PC-3 (cell line): ENCODE results near the gene PRSS56. TPM values are rescaled to one million over a fixed set of nuclear protein-coding genes. Genes with fewer than 3 reads are reported as not detected.

Experiments used
- ATAC-seq: fragments of 200-7000 bp; cut with Tn5 transposase; 2 replicates; pipeline ENCODE4 v1.9.1; 2020; ENCODE audit warnings: mild to moderate bottlenecking, moderate library complexity
- BruUV-seq: library from RNA; stranded (reverse); fragments of 400-500 nt; replicated peaks from 2 replicates; lab custom pipeline; 2021; lab: Mats Ljungman, UMichigan
- CTCF ChIA-PET: fragments of 300-600 bp; sonication (Branson Sonifier 250); formaldehyde crosslinking; loops from one replicate; lab custom pipeline; 2022; ENCODE audit warnings: antibody characterized with exemption; lab: Charles Lee
- POLR2A ChIA-PET: fragments of 300-600 bp; sonication (Branson Sonifier 250); formaldehyde crosslinking; loops from one replicate; lab custom pipeline; 2022; ENCODE audit warnings: antibody characterized with exemption; ENCODE audit not compliant: unreplicated experiment; lab: Charles Lee
- DNase-seq: peaks from one replicate; pipeline ENCODE4 v3.0.0-alpha.2; 2015
- H2AFZ ChIP-seq: fragments of 300-600 bp; sonication (generic); 2 replicates; pipeline ENCODE4 v1.6.0; 2016; ENCODE audit warnings: antibody characterized with exemption, low read length
- H3F3A ChIP-seq: fragments of 300-600 bp; sonication (generic); one replicate; pipeline ENCODE4 v1.6.0; 2017; ENCODE audit warnings: antibody characterized with exemption, low read length, control low read depth, mild to moderate bottlenecking; ENCODE audit not compliant: unreplicated experiment
- H3K27ac ChIP-seq: fragments of 300-600 bp; sonication (generic); 2 replicates; pipeline ENCODE4 v1.5.1; 2016; ENCODE audit warnings: mild to moderate bottlenecking, low read length
- H3K27me3 ChIP-seq: fragments of 300-600 bp; sonication (generic); 2 replicates; pipeline ENCODE4 v1.6.1; 2016; ENCODE audit warnings: low read length, mixed read lengths
- H3K36me3 ChIP-seq: fragments of 300-600 bp; sonication (generic); 2 replicates; pipeline ENCODE4 v1.6.1; 2016; ENCODE audit warnings: low read depth, mixed run types, low read length, mixed read lengths
- H3K4me1 ChIP-seq: fragments of 300-600 bp; sonication (generic); 2 replicates; pipeline ENCODE4 v1.5.1; 2016; ENCODE audit warnings: low read length; ENCODE audit not compliant: insufficient read depth
- H3K4me2 ChIP-seq: fragments of 300-600 bp; sonication (generic); 2 replicates; pipeline ENCODE4 v1.6.0; 2016; ENCODE audit warnings: low read length
- H3K4me3 ChIP-seq: fragments of 300-600 bp; sonication (generic); 2 replicates; pipeline ENCODE4 v1.5.1; 2016; ENCODE audit warnings: mild to moderate bottlenecking, low read length, mixed read lengths
- H3K79me2 ChIP-seq: fragments of 300-600 bp; sonication (generic); 2 replicates; pipeline ENCODE4 v1.6.1; 2017; ENCODE audit warnings: low read length, mixed read lengths
- H3K9ac ChIP-seq: fragments of 300-600 bp; sonication (generic); 2 replicates; pipeline ENCODE4 v1.6.0; 2016; ENCODE audit warnings: mild to moderate bottlenecking, low read length
- H3K9me2 ChIP-seq: fragments of 300-600 bp; sonication (generic); replicated peaks from 2 replicates; pipeline ENCODE4 v1.6.1; 2016; ENCODE audit warnings: mixed run types, low read length, mixed read lengths
- H3K9me3 ChIP-seq: fragments of 300-600 bp; sonication (generic); 2 replicates; pipeline ENCODE4 v1.6.1; 2016; ENCODE audit warnings: low read length, mixed read lengths
- H4K20me1 ChIP-seq: fragments of 300-600 bp; sonication (generic); 2 replicates; pipeline ENCODE4 v1.6.1; 2016; ENCODE audit warnings: low read length, mixed read lengths
- CTCF ChIP-seq: fragments of 300-600 bp; sonication (generic); conservative IDR thresholded peaks from 2 replicates; pipeline ENCODE4 v1.5.1; 2017; ENCODE audit warnings: antibody characterized with exemption, low read depth, mild to moderate bottlenecking, low read length
- EZH2 ChIP-seq: fragments of 300-600 bp; sonication (generic); IDR thresholded peaks from one replicate; pipeline ENCODE4 v1.6.1; 2017; ENCODE audit warnings: antibody characterized with exemption, mild to moderate bottlenecking, low read length; ENCODE audit not compliant: unreplicated experiment
- EZH2phosphoT487 ChIP-seq: fragments of 300-600 bp; sonication (generic); IDR thresholded peaks from 2 replicates; pipeline ENCODE4 v1.6.1; 2018; ENCODE audit warnings: mild to moderate bottlenecking, antibody characterized with exemption, low read length, borderline replicate concordance
- intact Hi-C: fragments of 100-400 bp; cut with micrococcal nuclease; formaldehyde crosslinking; loops from 2 replicates; pipeline ENCODE4 v1.9.0; 2023
- total RNA-seq: library from RNA; depleted of rRNA; stranded (reverse); fragments of >200 nt; gene quantifications from 2 replicates; pipeline ENCODE4 v1.2.3, GENCODE V29; 2014

PRSS56 gene
- total RNA-seq, 1 experiment from 2014 or later = not detected

- H3K27me3 ChIP-seq = no peaks in the 10 kb centered on the region
- peaks cover 6% of the 10 kb centered on the region for H3K36me3 ChIP-seq
- H3K9ac ChIP-seq = no peak overlapping the region
- H4K20me1 ChIP-seq = no peaks in the 10 kb centered on the region
- no peak for ATAC-seq
- CTCF ChIA-PET = no interaction called here
- no peak overlapping the region for H3K27ac ChIP-seq
- H3K4me3 ChIP-seq = no peak overlapping the region
- intact Hi-C loops = no loop called here
- BruUV-seq = no TSS peak
- H3K4me2 ChIP-seq = no peak overlapping the region
- H3K9me2 ChIP-seq = no peaks in the 10 kb centered on the region
- no peak overlapping the region for H2AFZ ChIP-seq
- no peak for DNase-seq
- no peaks in the 10 kb centered on the region for H3K9me3 ChIP-seq
- H3F3A ChIP-seq = no peaks in the 10 kb centered on the region
- H3K79me2 ChIP-seq = peaks cover 22% of the 10 kb centered on the region
- TF ChIP-seq EZH2 (no peak), EZH2phosphoT487 (no peak), CTCF (no peak)
- POLR2A ChIA-PET = no interaction called here
- H3K4me1 ChIP-seq = no peaks in the 10 kb centered on the region
These were observed 23.9 kb downstream of the PRSS56 start for GRCh38 chr2:232543928-232544631.

- Histone ChIP-seq H2AFZ (no peak overlapping the region), H3K27me3 (no peaks in the 10 kb centered on the region), H3K4me3 (no peak overlapping the region), H3F3A (no peaks in the 10 kb centered on the region), H3K4me2 (no peak overlapping the region), H3K36me3 (peaks cover 6% of the 10 kb centered on the region), H3K9me3 (no peaks in the 10 kb centered on the region), H4K20me1 (no peaks in the 10 kb centered on the region), H3K79me2 (peaks cover 27% of the 10 kb centered on the region), H3K27ac (no peak overlapping the region), H3K4me1 (no peaks in the 10 kb centered on the region), H3K9ac (no peak overlapping the region), H3K9me2 (no peaks in the 10 kb centered on the region)
- CTCF ChIA-PET = no interaction called here
- no peak for ATAC-seq
- POLR2A ChIA-PET = no interaction called here
- intact Hi-C loops = no loop called here
- TF ChIP-seq CTCF (no peak), EZH2 (no peak), EZH2phosphoT487 (no peak)
- no TSS peak for BruUV-seq
- no peak for DNase-seq
These were observed 24.5 kb downstream of the PRSS56 start for GRCh38 chr2:232544674-232545073.
